ENCODE measurements around the gene FOXP1.

GRCh38 chr3:71001303-71001830 is 582.2 kb downstream of the FOXP1 start:
- TF ChIP-seq CTCF (IDR thresholded peaks at IDR 0.05; ENCODE audit: low read depth, low read length, poor library complexity, severe bottlenecking) (no peak), EZH2phosphoT487 (IDR thresholded peaks at IDR 0.05; ENCODE audit: borderline replicate concordance, low read length) (no peak)
